Hepatocyte (in vitro differentiated cells): ENCODE measurements around the gene TFDP1.

Source experiments
- EZH2phosphoT487 ChIP-seq: fragments of 200-600 bp; sonication (generic); IDR thresholded peaks from one replicate; pipeline ENCODE4 v1.6.1; 2018; ENCODE audit warnings: antibody characterized with exemption, mild to moderate bottlenecking, low read depth, moderate library complexity; ENCODE audit not compliant: unreplicated experiment, severe bottlenecking
- TF ChIP-seq, protein P1 (sequence below): fragments of 200-600 bp; sonication (generic); IDR thresholded peaks from 2 replicates; pipeline ENCODE4 v1.5.1; 2016; ENCODE audit warnings: antibody characterized with exemption, mild to moderate bottlenecking; ENCODE audit not compliant: poor library complexity

DNA sequence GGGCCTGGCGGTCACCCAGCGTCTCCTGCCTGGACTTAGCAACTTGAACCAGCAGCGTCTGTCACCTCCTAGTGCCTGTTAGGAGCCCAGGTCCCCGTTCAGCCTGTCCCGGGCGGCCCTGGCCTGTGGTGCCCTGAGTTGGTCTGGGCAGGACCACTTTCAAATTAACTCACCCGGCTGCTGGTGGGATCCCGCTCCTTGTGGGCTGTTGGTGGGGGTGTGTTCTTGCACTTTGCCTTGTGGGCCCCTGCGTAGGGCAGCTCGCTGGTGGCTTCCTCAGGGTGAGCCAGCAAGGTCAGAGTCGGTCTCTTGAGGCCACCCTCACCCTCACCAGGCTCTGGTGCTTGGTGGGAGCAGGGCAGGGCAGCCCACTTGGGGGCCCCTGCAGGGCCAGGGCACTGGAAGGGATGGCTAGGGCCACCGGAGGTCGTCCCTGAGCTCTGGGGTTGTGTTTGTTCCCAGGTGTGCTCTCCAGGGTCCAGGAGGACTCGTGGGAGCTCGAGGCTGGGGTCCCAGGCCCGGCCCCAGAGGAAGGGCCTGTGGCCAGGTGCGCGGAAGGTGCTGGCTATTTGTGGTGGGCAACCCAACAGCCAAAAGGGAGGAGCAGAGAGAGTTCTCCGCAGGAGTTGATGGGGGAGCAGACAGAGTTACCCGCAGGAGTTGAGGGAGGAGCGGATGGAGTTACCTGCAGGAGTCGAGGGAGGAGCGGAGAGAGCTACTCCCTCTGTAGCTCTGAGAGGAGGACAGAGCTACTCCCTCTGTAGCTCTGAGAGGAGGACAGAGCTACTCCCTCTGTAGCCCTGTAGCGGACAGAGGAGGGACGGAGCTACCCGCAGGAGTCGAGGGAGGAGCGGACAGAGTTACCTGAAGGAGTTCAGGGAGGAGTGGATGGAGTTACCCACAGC is 16.9 kb downstream of the TFDP1 start:
- TF ChIP-seq, protein P1, sequence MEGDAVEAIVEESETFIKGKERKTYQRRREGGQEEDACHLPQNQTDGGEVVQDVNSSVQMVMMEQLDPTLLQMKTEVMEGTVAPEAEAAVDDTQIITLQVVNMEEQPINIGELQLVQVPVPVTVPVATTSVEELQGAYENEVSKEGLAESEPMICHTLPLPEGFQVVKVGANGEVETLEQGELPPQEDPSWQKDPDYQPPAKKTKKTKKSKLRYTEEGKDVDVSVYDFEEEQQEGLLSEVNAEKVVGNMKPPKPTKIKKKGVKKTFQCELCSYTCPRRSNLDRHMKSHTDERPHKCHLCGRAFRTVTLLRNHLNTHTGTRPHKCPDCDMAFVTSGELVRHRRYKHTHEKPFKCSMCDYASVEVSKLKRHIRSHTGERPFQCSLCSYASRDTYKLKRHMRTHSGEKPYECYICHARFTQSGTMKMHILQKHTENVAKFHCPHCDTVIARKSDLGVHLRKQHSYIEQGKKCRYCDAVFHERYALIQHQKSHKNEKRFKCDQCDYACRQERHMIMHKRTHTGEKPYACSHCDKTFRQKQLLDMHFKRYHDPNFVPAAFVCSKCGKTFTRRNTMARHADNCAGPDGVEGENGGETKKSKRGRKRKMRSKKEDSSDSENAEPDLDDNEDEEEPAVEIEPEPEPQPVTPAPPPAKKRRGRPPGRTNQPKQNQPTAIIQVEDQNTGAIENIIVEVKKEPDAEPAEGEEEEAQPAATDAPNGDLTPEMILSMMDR, result no peak
- no peak for TF ChIP-seq EZH2phosphoT487
